Caco-2 (cell line): Measurements from ENCODE around the gene UTS2R. TPM values are rescaled to one million over a fixed set of nuclear protein-coding genes. Genes with fewer than 3 reads are reported as not detected.

ENCODE experiments used
- BruUV-seq: library from RNA; stranded (reverse); fragments of 400-500 nt; replicated peaks from 2 replicates; lab custom pipeline; 2021; lab: Mats Ljungman, UMichigan
- CTCF ChIA-PET: fragments of 300-600 bp; sonication (Branson Sonifier 250); formaldehyde crosslinking; loops from one replicate; lab custom pipeline; 2022; ENCODE audit warnings: antibody characterized with exemption; lab: Charles Lee
- POLR2A ChIA-PET: fragments of 300-600 bp; sonication (Branson Sonifier 250); formaldehyde crosslinking; loops from one replicate; lab custom pipeline; 2022; ENCODE audit warnings: antibody characterized with exemption; lab: Charles Lee
- DNase-seq, 2 experiments: peaks; one replicate each; pipeline versions ENCODE4 v3.0.0 to v3.0.0-alpha.2; 2020 to 2022
- H3K27me3 ChIP-seq: replicated peaks from 2 replicates; pipeline ENCODE4 v1.6.0; 2011; ENCODE audit warnings: low read length; ENCODE audit not compliant: control insufficient read depth, insufficient read depth
- H3K36me3 ChIP-seq: 2 replicates; pipeline ENCODE4 v1.5.1; 2011; ENCODE audit warnings: low read length; ENCODE audit not compliant: control insufficient read depth, insufficient read depth
- H3K4me1 ChIP-seq: fragments of 250-450 bp; sonication (Bioruptor Pico); 2 replicates; pipeline ENCODE4 v1.5.1; 2020; ENCODE audit warnings: mild to moderate bottlenecking
- H3K4me3 ChIP-seq: 2 replicates; pipeline ENCODE4 v1.5.1; 2011; ENCODE audit warnings: low read depth, mild to moderate bottlenecking, control low read depth, low read length
- H3K9me3 ChIP-seq: fragments of 250-450 bp; sonication (Bioruptor Pico); 2 replicates; pipeline ENCODE4 v1.5.1; 2020; ENCODE audit warnings: mild to moderate bottlenecking, moderate library complexity
- H3K27ac Mint-ChIP-seq: one replicate; pipeline ENCODE4 v1.8.0; 2022; ENCODE audit warnings: mixed read lengths; ENCODE audit not compliant: unreplicated experiment
- H3K27me3 Mint-ChIP-seq: one replicate; pipeline ENCODE4 v1.8.0; 2022; ENCODE audit warnings: mixed read lengths; ENCODE audit not compliant: insufficient read depth, unreplicated experiment
- H3K36me3 Mint-ChIP-seq: one replicate; pipeline ENCODE4 v1.8.0; 2022; ENCODE audit warnings: mild to moderate bottlenecking, mixed read lengths; ENCODE audit not compliant: insufficient read depth, unreplicated experiment
- H3K4me1 Mint-ChIP-seq: one replicate; pipeline ENCODE4 v1.8.0; 2022; ENCODE audit warnings: low read depth, mixed read lengths; ENCODE audit not compliant: unreplicated experiment
- H3K4me3 Mint-ChIP-seq: one replicate; pipeline ENCODE4 v1.8.0; 2022; ENCODE audit warnings: mild to moderate bottlenecking, moderate library complexity, mixed read lengths; ENCODE audit not compliant: unreplicated experiment
- H3K9me3 Mint-ChIP-seq: one replicate; pipeline ENCODE4 v1.8.0; 2022; ENCODE audit warnings: mixed read lengths; ENCODE audit not compliant: unreplicated experiment
- intact Hi-C: fragments of 100-400 bp; cut with micrococcal nuclease; formaldehyde crosslinking; loops from one replicate; pipeline ENCODE4 v1.10.0; 2022; ENCODE audit not compliant: unreplicated experiment
- total RNA-seq: library from RNA; stranded (reverse); gene quantifications from 2 replicates; pipeline ENCODE4 v1.2.3, GENCODE V29; 2022
- TF ChIP-seq, protein P1 (sequence below), 2 experiments: fragments of 200-600 bp in 1 of 2; IDR thresholded peaks; 1 replicate in 1 of 2; 2 replicates in 1 of 2; pipeline versions ENCODE4 v1.5.1 to v1.8.0; 2011 to 2022; ENCODE audit warnings: antibody characterized with exemption in 1 of 2, control low read depth in 1 of 2, inconsistent platforms in 1 of 2, low read depth in 1 of 2, low read length in 1 of 2, mild to moderate bottlenecking in 1 of 2, moderate library complexity in 1 of 2; ENCODE audit not compliant: insufficient read depth in 1 of 2, severe bottlenecking in 1 of 2, unreplicated experiment in 1 of 2

Gene UTS2R
- total RNA-seq, 1 experiment from 2014 or later = 0.66 TPM

GRCh38 chr17:82424001-82424862, 52.7 kb downstream of the UTS2R start:
- Histone ChIP-seq H3K9me3 (peaks cover 13% of the 10 kb centered on the region; the same call in 1 of the 2 replicates), H3K27me3 (no peaks in the 10 kb centered on the region), H3K4me1 (0 out of 2 replicates have a peak, but pooled peaks cover 3% of the 10 kb centered on the region), H3K36me3 (peaks cover 3% of the 10 kb centered on the region; the same call in 1 of the 2 replicates), H3K4me3 (no peak overlapping the region)
- ChIA-PET CTCF (interaction anchor here (0.6 kb wide), 2 partner anchors 159 to 324 kb away, joined by 4 read pairs; no protein-coding TSS in a partner anchor), POLR2A (no interaction called here)
- TF ChIP-seq, protein P1, sequence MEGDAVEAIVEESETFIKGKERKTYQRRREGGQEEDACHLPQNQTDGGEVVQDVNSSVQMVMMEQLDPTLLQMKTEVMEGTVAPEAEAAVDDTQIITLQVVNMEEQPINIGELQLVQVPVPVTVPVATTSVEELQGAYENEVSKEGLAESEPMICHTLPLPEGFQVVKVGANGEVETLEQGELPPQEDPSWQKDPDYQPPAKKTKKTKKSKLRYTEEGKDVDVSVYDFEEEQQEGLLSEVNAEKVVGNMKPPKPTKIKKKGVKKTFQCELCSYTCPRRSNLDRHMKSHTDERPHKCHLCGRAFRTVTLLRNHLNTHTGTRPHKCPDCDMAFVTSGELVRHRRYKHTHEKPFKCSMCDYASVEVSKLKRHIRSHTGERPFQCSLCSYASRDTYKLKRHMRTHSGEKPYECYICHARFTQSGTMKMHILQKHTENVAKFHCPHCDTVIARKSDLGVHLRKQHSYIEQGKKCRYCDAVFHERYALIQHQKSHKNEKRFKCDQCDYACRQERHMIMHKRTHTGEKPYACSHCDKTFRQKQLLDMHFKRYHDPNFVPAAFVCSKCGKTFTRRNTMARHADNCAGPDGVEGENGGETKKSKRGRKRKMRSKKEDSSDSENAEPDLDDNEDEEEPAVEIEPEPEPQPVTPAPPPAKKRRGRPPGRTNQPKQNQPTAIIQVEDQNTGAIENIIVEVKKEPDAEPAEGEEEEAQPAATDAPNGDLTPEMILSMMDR (IDR thresholded peaks at IDR 0.05; ENCODE audit: insufficient read depth in 1 of 2, low read depth in 1 of 2, low read length in 1 of 2, severe bottlenecking in 1 of 2, unreplicated experiment in 1 of 2) = peak; percentile 56 to 59
- no TSS peak for BruUV-seq
- intact Hi-C loops = no loop called here
- DNase-seq = peak in 1 of 2 experiments; percentile 35
- H3K4me1 Mint-ChIP-seq = no peaks in the 10 kb centered on the region
- H3K4me3 Mint-ChIP-seq = no peak overlapping the region
- no peak overlapping the region for H3K27ac Mint-ChIP-seq
- peaks cover 35% of the 10 kb centered on the region for H3K36me3 Mint-ChIP-seq
- H3K9me3 Mint-ChIP-seq = peaks cover 16% of the 10 kb centered on the region
- H3K27me3 Mint-ChIP-seq = no peaks in the 10 kb centered on the region

DNA sequence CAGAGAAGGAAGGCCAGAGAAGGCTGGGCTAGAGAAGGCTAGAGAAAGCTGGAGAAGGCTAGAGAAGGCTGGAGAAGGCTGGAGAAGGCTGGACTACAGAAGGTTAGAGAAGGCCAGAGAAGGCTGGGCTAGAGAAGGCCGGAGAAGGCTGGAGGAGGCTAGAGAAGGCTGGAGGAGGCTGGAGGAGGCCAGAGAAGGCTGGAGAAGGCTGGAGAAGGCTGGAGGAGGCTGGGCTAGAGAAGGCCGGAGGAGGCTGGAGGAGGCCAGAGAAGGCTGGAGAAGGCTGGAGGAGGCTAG, 53.2 kb downstream of the UTS2R start:
- no peak overlapping the region for H3K27ac Mint-ChIP-seq
- Histone ChIP-seq H3K36me3 (peaks cover 3% of the 10 kb centered on the region; the same call in 1 of the 2 replicates), H3K9me3 (peaks cover 13% of the 10 kb centered on the region; the same call in 1 of the 2 replicates), H3K4me3 (no peak overlapping the region), H3K27me3 (no peaks in the 10 kb centered on the region), H3K4me1 (no peaks in the 10 kb centered on the region)
- intact Hi-C loops = no loop called here
- TF ChIP-seq, protein P1 (IDR thresholded peaks at IDR 0.05; ENCODE audit: insufficient read depth in 1 of 2, low read depth in 1 of 2, low read length in 1 of 2, severe bottlenecking in 1 of 2, unreplicated experiment in 1 of 2) = no peak
- H3K4me1 Mint-ChIP-seq = no peaks in the 10 kb centered on the region
- H3K4me3 Mint-ChIP-seq = no peak overlapping the region
- peaks cover 16% of the 10 kb centered on the region for H3K9me3 Mint-ChIP-seq
- CTCF ChIA-PET = interaction anchor here (0.6 kb wide), 1 partner anchor 158 kb away, joined by 4 read pairs; no protein-coding TSS in a partner anchor
- BruUV-seq = no TSS peak
- POLR2A ChIA-PET = no interaction called here
- no peak for DNase-seq
- no peaks in the 10 kb centered on the region for H3K27me3 Mint-ChIP-seq
- H3K36me3 Mint-ChIP-seq = peaks cover 35% of the 10 kb centered on the region

Other genes starting within 250 kb of the UTS2R start
- gene CCDC57, start 158.9 kb upstream of the UTS2R start, total RNA-seq = 31.0 and 32.2 TPM in 2 replicates
- 13.1 and 13.7 TPM in 2 replicates for gene SLC16A3, start 142.7 kb upstream of the UTS2R start, total RNA-seq
- gene CSNK1D, start 98.1 kb upstream of the UTS2R start, total RNA-seq = 196 TPM in 2 replicates
- 0.37 and 0.93 TPM in 2 replicates for gene CD7, start 54.2 kb upstream of the UTS2R start, total RNA-seq
- 0.37 and 0.75 TPM in 2 replicates for gene SECTM1, start 38.0 kb upstream of the UTS2R start, total RNA-seq
- gene TEX19, start 12.5 kb upstream of the UTS2R start, total RNA-seq = 3.4 and 4.2 TPM in 2 replicates
- 29.5 and 34.2 TPM in 2 replicates for gene HEXD, start 46.6 kb downstream of the UTS2R start, total RNA-seq
- gene OGFOD3, start 46.8 kb downstream of the UTS2R start, total RNA-seq = 47.2 and 51.2 TPM in 2 replicates
- gene CYBC1, start 79.0 kb downstream of the UTS2R start, total RNA-seq = 99.6 and 99.9 TPM in 2 replicates
- 62.1 and 66.1 TPM in 2 replicates for gene NARF, start 87.0 kb downstream of the UTS2R start, total RNA-seq
- gene FOXK2, start 148.0 kb downstream of the UTS2R start, total RNA-seq = 118 and 124 TPM in 2 replicates